OCI-LY1 (cell line): ENCODE measurements around the gene CCR5AS.

Experiments
- EZH2 ChIP-seq: fragments of 200-600 bp; sonication (generic), shearing (Covaris generic); IDR thresholded peaks from 2 replicates; pipeline ENCODE4 v1.8.0; 2017; ENCODE audit warnings: borderline replicate concordance, mixed run types, mild to moderate bottlenecking, antibody characterized with exemption, low read length, moderate library complexity, mixed read lengths
- TF ChIP-seq, protein P1 (sequence below): fragments of 200-600 bp; sonication (generic), shearing (Covaris generic); IDR thresholded peaks from 2 replicates; pipeline ENCODE4 v1.5.1; 2017; ENCODE audit warnings: mild to moderate bottlenecking, antibody characterized with exemption, low read length, moderate library complexity, mixed read lengths

- TF ChIP-seq, protein P1, sequence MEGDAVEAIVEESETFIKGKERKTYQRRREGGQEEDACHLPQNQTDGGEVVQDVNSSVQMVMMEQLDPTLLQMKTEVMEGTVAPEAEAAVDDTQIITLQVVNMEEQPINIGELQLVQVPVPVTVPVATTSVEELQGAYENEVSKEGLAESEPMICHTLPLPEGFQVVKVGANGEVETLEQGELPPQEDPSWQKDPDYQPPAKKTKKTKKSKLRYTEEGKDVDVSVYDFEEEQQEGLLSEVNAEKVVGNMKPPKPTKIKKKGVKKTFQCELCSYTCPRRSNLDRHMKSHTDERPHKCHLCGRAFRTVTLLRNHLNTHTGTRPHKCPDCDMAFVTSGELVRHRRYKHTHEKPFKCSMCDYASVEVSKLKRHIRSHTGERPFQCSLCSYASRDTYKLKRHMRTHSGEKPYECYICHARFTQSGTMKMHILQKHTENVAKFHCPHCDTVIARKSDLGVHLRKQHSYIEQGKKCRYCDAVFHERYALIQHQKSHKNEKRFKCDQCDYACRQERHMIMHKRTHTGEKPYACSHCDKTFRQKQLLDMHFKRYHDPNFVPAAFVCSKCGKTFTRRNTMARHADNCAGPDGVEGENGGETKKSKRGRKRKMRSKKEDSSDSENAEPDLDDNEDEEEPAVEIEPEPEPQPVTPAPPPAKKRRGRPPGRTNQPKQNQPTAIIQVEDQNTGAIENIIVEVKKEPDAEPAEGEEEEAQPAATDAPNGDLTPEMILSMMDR: no peak
- TF ChIP-seq EZH2: no peak
Measured at GRCh38 chr3:46410669-46411068, 3.8 kb upstream of the CCR5AS start.
